ENCODE data around the gene FZD10. TPM values are rescaled to one million over a fixed set of nuclear protein-coding genes. Genes with fewer than 3 reads are reported as not detected.

The FZD10 gene
- total RNA-seq, 1 donor from 2014 or later = 0.40 TPM

DNA sequence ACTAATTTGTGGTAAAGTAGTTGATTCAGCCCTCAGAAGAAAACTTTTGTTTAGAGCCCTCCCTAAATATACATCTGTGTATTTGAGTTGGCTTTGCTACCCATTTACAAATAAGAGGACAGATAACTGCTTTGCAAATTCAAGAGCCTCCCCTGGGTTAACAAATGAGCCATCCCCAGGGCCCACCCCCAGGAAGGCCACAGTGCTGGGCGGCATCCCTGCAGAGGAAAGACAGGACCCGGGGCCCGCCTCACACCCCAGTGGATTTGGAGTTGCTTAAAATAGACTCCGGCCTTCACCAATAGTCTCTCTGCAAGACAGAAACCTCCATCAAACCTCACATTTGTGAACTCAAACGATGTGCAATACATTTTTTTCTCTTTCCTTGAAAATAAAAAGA is 2.7 kb downstream of the FZD10 start:
- TF ChIP-seq, protein P1, sequence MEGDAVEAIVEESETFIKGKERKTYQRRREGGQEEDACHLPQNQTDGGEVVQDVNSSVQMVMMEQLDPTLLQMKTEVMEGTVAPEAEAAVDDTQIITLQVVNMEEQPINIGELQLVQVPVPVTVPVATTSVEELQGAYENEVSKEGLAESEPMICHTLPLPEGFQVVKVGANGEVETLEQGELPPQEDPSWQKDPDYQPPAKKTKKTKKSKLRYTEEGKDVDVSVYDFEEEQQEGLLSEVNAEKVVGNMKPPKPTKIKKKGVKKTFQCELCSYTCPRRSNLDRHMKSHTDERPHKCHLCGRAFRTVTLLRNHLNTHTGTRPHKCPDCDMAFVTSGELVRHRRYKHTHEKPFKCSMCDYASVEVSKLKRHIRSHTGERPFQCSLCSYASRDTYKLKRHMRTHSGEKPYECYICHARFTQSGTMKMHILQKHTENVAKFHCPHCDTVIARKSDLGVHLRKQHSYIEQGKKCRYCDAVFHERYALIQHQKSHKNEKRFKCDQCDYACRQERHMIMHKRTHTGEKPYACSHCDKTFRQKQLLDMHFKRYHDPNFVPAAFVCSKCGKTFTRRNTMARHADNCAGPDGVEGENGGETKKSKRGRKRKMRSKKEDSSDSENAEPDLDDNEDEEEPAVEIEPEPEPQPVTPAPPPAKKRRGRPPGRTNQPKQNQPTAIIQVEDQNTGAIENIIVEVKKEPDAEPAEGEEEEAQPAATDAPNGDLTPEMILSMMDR (IDR thresholded peaks at IDR 0.05) = no peak
- no peaks in the 10 kb centered on the region for H3K36me3 Mint-ChIP-seq (ENCODE audit: low read depth)
- peaks cover 62% of the 10 kb centered on the region for H3K27me3 Mint-ChIP-seq (ENCODE audit: low read depth)
- no peak overlapping the region for H3K4me3 Mint-ChIP-seq (ENCODE audit: unreplicated experiment)
- peaks cover 9% of the 10 kb centered on the region for H3K4me1 Mint-ChIP-seq (ENCODE audit: low read depth)
- H3K9me3 Mint-ChIP-seq (ENCODE audit: low read depth) = no peaks in the 10 kb centered on the region
- DNase-seq (ENCODE audit: low spot score) = no peak
- no peak overlapping the region for H3K27ac Mint-ChIP-seq (ENCODE audit: unreplicated experiment)

DNA sequence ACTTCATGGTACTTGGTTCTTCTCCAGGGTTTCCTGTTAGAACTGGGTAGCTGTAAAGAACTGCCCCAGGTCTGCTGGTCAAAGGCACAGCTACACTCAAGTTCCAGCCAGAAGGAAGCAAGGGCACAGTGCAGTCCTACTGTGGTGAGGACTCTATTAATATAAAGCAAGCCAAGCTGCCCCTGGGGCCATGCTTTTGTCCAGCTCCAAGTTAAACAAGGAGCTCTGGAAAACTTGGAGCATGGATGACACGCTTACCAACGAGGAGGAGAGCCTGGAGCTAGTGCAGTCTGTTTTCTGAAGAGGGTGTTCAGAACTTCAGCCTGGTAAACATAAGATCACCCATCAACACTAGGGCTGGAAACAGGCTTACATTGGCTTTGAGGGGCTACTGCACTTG is 4.0 kb downstream of the FZD10 start:
- TF ChIP-seq, protein P1 (IDR thresholded peaks at IDR 0.05) = no peak
- no peak for DNase-seq (ENCODE audit: low spot score)
- H3K4me3 Mint-ChIP-seq (ENCODE audit: unreplicated experiment) = no peak overlapping the region
- no peaks in the 10 kb centered on the region for H3K36me3 Mint-ChIP-seq (ENCODE audit: low read depth)
- H3K4me1 Mint-ChIP-seq (ENCODE audit: low read depth) = peaks cover 9% of the 10 kb centered on the region
- peaks cover 73% of the 10 kb centered on the region for H3K27me3 Mint-ChIP-seq (ENCODE audit: low read depth)
- no peaks in the 10 kb centered on the region for H3K9me3 Mint-ChIP-seq (ENCODE audit: low read depth)
- H3K27ac Mint-ChIP-seq (ENCODE audit: unreplicated experiment) = no peak overlapping the region

DNA sequence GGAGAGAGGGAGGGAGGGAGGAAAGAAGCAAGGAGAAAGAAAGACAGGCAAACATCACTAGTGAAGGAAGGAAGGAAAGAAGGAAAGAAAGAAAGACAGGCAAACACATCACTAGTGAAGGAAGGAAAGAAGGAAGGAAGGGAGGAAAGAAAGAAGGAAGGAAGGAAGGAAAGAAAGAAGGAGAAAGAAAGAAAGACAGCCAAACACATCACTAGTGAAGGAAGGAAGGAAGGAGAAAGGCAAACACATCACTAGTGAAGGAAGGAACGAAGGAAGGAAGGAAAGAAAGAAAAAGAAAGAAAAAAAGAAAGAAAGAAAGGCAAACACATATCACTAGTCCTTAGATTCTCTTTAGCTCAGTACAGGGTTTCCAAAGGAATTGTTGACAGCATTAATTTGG is 5.3 kb downstream of the FZD10 start:
- peaks cover 6% of the 10 kb centered on the region for H3K4me1 Mint-ChIP-seq (ENCODE audit: low read depth)
- no peaks in the 10 kb centered on the region for H3K9me3 Mint-ChIP-seq (ENCODE audit: low read depth)
- peaks cover 83% of the 10 kb centered on the region for H3K27me3 Mint-ChIP-seq (ENCODE audit: low read depth)
- H3K36me3 Mint-ChIP-seq (ENCODE audit: low read depth) = no peaks in the 10 kb centered on the region
- no peak for DNase-seq (ENCODE audit: low spot score)
- no peak overlapping the region for H3K27ac Mint-ChIP-seq (ENCODE audit: unreplicated experiment)
- H3K4me3 Mint-ChIP-seq (ENCODE audit: unreplicated experiment) = no peak overlapping the region
- TF ChIP-seq, protein P1 (IDR thresholded peaks at IDR 0.05) = no peak

DNA sequence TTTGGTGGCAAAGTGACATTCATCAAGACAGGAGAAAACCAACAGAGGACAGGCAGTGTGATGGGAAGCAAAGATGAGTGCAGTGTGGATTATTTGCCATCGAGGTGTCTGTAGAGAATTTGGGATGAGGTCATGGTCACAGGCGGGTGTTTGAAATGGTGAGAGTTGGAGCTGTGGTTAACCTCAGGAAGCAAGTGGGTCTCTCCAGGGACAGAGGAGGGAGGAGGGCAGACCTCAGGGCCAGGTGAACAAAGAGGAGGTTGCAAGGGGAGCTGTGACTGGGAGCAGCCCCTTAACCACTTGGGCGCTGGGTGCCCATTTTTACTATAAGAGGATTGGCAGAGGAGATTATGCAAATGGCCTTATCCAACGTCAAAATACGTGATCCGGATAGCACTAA is 7.0 kb downstream of the FZD10 start:
- Mint-ChIP-seq H3K27ac (ENCODE audit: unreplicated experiment) (no peak overlapping the region), H3K27me3 (ENCODE audit: low read depth) (peaks cover 83% of the 10 kb centered on the region), H3K4me3 (ENCODE audit: unreplicated experiment) (no peak overlapping the region), H3K36me3 (ENCODE audit: low read depth) (no peaks in the 10 kb centered on the region), H3K9me3 (ENCODE audit: low read depth) (no peaks in the 10 kb centered on the region), H3K4me1 (ENCODE audit: low read depth) (no peaks in the 10 kb centered on the region)
- no peak for DNase-seq (ENCODE audit: low spot score)
- TF ChIP-seq, protein P1 (IDR thresholded peaks at IDR 0.05) = no peak

DNA sequence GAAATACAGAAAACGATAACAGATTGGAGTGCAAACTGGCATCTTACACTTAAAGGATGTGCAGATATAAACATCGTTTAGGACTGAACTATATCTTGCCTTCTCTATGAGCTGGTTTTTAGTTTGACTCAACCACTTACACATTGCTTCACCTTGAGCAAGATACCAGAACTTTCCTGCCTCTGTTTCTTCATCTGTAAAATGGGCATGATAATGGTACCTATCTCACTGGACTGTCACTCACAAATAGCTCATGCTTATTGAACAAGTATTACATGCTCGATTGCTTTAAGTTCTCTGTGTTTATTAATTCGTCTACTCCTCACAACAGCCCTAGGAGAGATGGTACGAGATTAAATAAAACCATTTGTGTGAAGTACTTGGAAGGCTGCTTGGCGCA is 7.7 kb downstream of the FZD10 start:
- Mint-ChIP-seq H3K9me3 (ENCODE audit: low read depth) (no peaks in the 10 kb centered on the region), H3K4me3 (ENCODE audit: unreplicated experiment) (no peak overlapping the region), H3K4me1 (ENCODE audit: low read depth) (no peaks in the 10 kb centered on the region), H3K27ac (ENCODE audit: unreplicated experiment) (no peak overlapping the region), H3K27me3 (ENCODE audit: low read depth) (peaks cover 83% of the 10 kb centered on the region), H3K36me3 (ENCODE audit: low read depth) (no peaks in the 10 kb centered on the region)
- TF ChIP-seq, protein P1 (IDR thresholded peaks at IDR 0.05) = no peak
- no peak for DNase-seq (ENCODE audit: low spot score)

Measured in chondrocyte (in vitro differentiated cells).